ENCODE data around the gene PRPF31.
A peak's percentile ranks its signal among the peaks of the same experiment; 100 is the strongest.
"Not testable (repeated sequence)": the region's sequence is repeated elsewhere in the genome, so short reads cannot be mapped to it uniquely, and the experiment has no call there.

PRPF31 gene

GRCh38 chr19:54084410-54084809, 31.1 kb upstream of the PRPF31 start:
- DNase-seq (ENCODE audit: extremely low spot score) = no peak
- TF ChIP-seq TARDBP (IDR thresholded peaks at IDR 0.05) (no peak), PKNOX1 (IDR thresholded peaks at IDR 0.05) (no peak), FOXM1 (IDR thresholded peaks at IDR 0.05; ENCODE audit: borderline replicate concordance) (no peak), FOXK2 (IDR thresholded peaks at IDR 0.05) (no peak), LEF1 (IDR thresholded peaks at IDR 0.05; ENCODE audit: borderline replicate concordance) (no peak)
- POLR2A ChIA-PET = no interaction called here
- CTCF ChIA-PET = no interaction called here

GRCh38 chr19:54094426-54095000, 21.0 kb upstream of the PRPF31 start:
- no peak for DNase-seq (ENCODE audit: extremely low spot score)
- POLR2A ChIA-PET = no interaction called here
- CTCF ChIA-PET = no interaction called here
- no peak for TF ChIP-seq SP1 (IDR thresholded peaks at IDR 0.05)
- no peak for TF ChIP-seq FOXM1 (IDR thresholded peaks at IDR 0.05; ENCODE audit: borderline replicate concordance)
- TF ChIP-seq FOXA1 (IDR thresholded peaks at IDR 0.05) = no peak
- no peak for TF ChIP-seq SUZ12 (IDR thresholded peaks at IDR 0.05)
- TF ChIP-seq ELF4 (IDR thresholded peaks at IDR 0.05) = no peak
- no peak for TF ChIP-seq BHLHE40 (IDR thresholded peaks at IDR 0.05; ENCODE audit: borderline replicate concordance)
- TF ChIP-seq ARNT (IDR thresholded peaks at IDR 0.05) = no peak
- no peak for TF ChIP-seq HDGF (IDR thresholded peaks at IDR 0.05; ENCODE audit: borderline replicate concordance)
- TF ChIP-seq LEF1 (IDR thresholded peaks at IDR 0.05; ENCODE audit: borderline replicate concordance) = no peak
- TF ChIP-seq TARDBP (IDR thresholded peaks at IDR 0.05) = no peak
- no peak for TF ChIP-seq L3MBTL2 (conservative IDR thresholded peaks at IDR 0.05)
- TF ChIP-seq ZNF384 (IDR thresholded peaks at IDR 0.05) = no peak
- no peak for TF ChIP-seq CTBP1 (IDR thresholded peaks at IDR 0.05; ENCODE audit: borderline replicate concordance)
- no peak for TF ChIP-seq FOXK2 (IDR thresholded peaks at IDR 0.05)

GRCh38 chr19:54095136-54095858, 20.3 kb upstream of the PRPF31 start:
- CTCF ChIA-PET = interaction anchor here (1.3 kb wide), 1 partner anchor 19 kb away, joined by 3 read pairs; no protein-coding TSS in a partner anchor

GRCh38 chr19:54095859-54096616, 19.5 kb upstream of the PRPF31 start:
- DNase-seq (ENCODE audit: extremely low spot score) = peak; percentile 56
- POLR2A ChIA-PET = not testable (repeated sequence)
- CTCF ChIA-PET = interaction anchor here (1.3 kb wide), 1 partner anchor 18 kb away, joined by 3 read pairs; no protein-coding TSS in a partner anchor
- TF ChIP-seq L3MBTL2 (conservative IDR thresholded peaks at IDR 0.05) = peak; percentile 88

More at GRCh38 chr19:54095136-54095858, 20.3 kb upstream of the PRPF31 start:
- no peak for DNase-seq (ENCODE audit: extremely low spot score)
- POLR2A ChIA-PET = no interaction called here
- TF ChIP-seq SP1 (IDR thresholded peaks at IDR 0.05) (no peak), FOXK2 (IDR thresholded peaks at IDR 0.05) (no peak), ELF4 (IDR thresholded peaks at IDR 0.05) (no peak), HDGF (IDR thresholded peaks at IDR 0.05; ENCODE audit: borderline replicate concordance) (no peak), FOXA1 (IDR thresholded peaks at IDR 0.05) (no peak), PKNOX1 (IDR thresholded peaks at IDR 0.05) (no peak), LEF1 (IDR thresholded peaks at IDR 0.05; ENCODE audit: borderline replicate concordance) (no peak), TARDBP (IDR thresholded peaks at IDR 0.05) (no peak), ARNT (IDR thresholded peaks at IDR 0.05) (no peak), CTBP1 (IDR thresholded peaks at IDR 0.05; ENCODE audit: borderline replicate concordance) (no peak), L3MBTL2 (conservative IDR thresholded peaks at IDR 0.05) (no peak), FOXM1 (IDR thresholded peaks at IDR 0.05; ENCODE audit: borderline replicate concordance) (no peak), ZNF384 (IDR thresholded peaks at IDR 0.05) (no peak), BHLHE40 (IDR thresholded peaks at IDR 0.05; ENCODE audit: borderline replicate concordance) (no peak), SUZ12 (IDR thresholded peaks at IDR 0.05) (no peak), NFRKB (IDR thresholded peaks at IDR 0.05) (no peak)

GRCh38 chr19:54096617-54097106, 18.9 kb upstream of the PRPF31 start:
- CTCF ChIA-PET = interaction anchor here (0.6 kb wide), 1 partner anchor 171 kb away, joined by 3 read pairs; no protein-coding TSS in a partner anchor
- POLR2A ChIA-PET = no interaction called here
- TF ChIP-seq NFRKB (IDR thresholded peaks at IDR 0.05) (no peak), ELF4 (IDR thresholded peaks at IDR 0.05) (no peak), BHLHE40 (IDR thresholded peaks at IDR 0.05; ENCODE audit: borderline replicate concordance) (no peak), FOXM1 (IDR thresholded peaks at IDR 0.05; ENCODE audit: borderline replicate concordance) (no peak), FOXA1 (IDR thresholded peaks at IDR 0.05) (no peak), LEF1 (IDR thresholded peaks at IDR 0.05; ENCODE audit: borderline replicate concordance) (no peak)
- no peak for DNase-seq (ENCODE audit: extremely low spot score)

- TF ChIP-seq SUZ12 (IDR thresholded peaks at IDR 0.05) = no peak
- TF ChIP-seq L3MBTL2 (conservative IDR thresholded peaks at IDR 0.05) = no peak
- TF ChIP-seq HDGF (IDR thresholded peaks at IDR 0.05; ENCODE audit: borderline replicate concordance) = no peak
- TF ChIP-seq LEF1 (IDR thresholded peaks at IDR 0.05; ENCODE audit: borderline replicate concordance) = no peak
- no peak for TF ChIP-seq TARDBP (IDR thresholded peaks at IDR 0.05)
- TF ChIP-seq ARNT (IDR thresholded peaks at IDR 0.05) = no peak
- TF ChIP-seq BHLHE40 (IDR thresholded peaks at IDR 0.05; ENCODE audit: borderline replicate concordance) = no peak
- TF ChIP-seq PKNOX1 (IDR thresholded peaks at IDR 0.05) = no peak
- POLR2A ChIA-PET = interaction anchor here (1.2 kb wide), 1 partner anchor 68 kb away, joined by 3 read pairs; no protein-coding TSS in a partner anchor
- DNase-seq (ENCODE audit: extremely low spot score) = no peak
- CTCF ChIA-PET = no interaction called here
These were observed 16.2 kb upstream of the PRPF31 start for GRCh38 chr19:54099190-54099902.

GRCh38 chr19:54099903-54100255, 15.7 kb upstream of the PRPF31 start:
- DNase-seq (ENCODE audit: extremely low spot score); CTCF ChIA-PET: not testable (repeated sequence)
- POLR2A ChIA-PET = interaction anchor here (1.2 kb wide), 1 partner anchor 68 kb away, joined by 3 read pairs; no protein-coding TSS in a partner anchor
